ES-I3 (cell line): ENCODE data around the gene SEMA5B.

ENCODE experiments used
- H3K36me3 ChIP-seq: 2 replicates; pipeline ENCODE4 v1.6.1; 2013; ENCODE audit warnings: mild to moderate bottlenecking, low read length, control low read depth, moderate library complexity; ENCODE audit not compliant: insufficient read depth
- H3K4me1 ChIP-seq: 2 replicates; pipeline ENCODE4 v1.6.1; 2013; ENCODE audit warnings: mild to moderate bottlenecking, control low read depth, low read length; ENCODE audit not compliant: insufficient read depth
- H3K9ac ChIP-seq: 2 replicates; pipeline ENCODE4 v1.6.1; 2013; ENCODE audit warnings: low read depth, mild to moderate bottlenecking, low read length, moderate library complexity
- H3K9me3 ChIP-seq: 2 replicates; pipeline ENCODE4 v1.6.1; 2013; ENCODE audit warnings: mild to moderate bottlenecking, low read length, moderate library complexity; ENCODE audit not compliant: control insufficient read depth, insufficient read depth

Gene SEMA5B

DNA sequence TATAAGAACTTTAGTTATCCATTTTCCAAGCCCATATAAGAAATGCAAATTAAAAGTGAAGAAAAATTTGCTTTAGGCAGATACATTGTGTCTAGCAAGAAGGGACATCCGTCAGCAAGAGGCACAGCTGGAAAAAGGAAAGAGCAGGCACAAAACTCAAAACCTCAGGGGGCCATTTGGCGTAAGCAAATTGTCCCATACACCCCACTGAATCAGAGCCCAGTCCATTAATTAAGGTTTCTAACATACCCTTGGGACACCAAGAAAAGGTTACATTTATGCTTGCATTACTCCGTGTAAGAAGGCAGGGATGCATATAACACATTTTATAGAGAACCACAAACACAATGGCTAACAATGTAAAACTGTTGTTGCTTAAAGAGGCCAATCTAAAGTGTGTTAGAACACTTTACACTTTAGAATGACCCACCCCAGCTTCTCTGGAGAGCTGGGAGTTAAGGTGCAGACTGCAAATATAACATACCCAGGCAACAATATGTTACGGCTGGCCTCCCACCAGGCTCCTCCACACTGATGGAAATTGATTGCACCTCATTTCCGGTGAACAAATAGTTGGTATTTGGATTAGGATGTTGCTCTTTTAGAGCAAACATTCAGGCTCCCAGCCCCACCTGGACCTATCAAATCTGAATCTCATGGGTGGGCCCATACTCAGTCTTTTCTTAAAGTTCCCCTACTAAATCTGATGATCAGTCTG lies 23.2 kb downstream of the SEMA5B start:
- Histone ChIP-seq H3K4me1 (peaks cover 5% of the 10 kb centered on the region; the same call in 1 of the 2 replicates), H3K36me3 (no peaks in the 10 kb centered on the region), H3K9me3 (no peaks in the 10 kb centered on the region), H3K9ac (no peak overlapping the region)

DNA sequence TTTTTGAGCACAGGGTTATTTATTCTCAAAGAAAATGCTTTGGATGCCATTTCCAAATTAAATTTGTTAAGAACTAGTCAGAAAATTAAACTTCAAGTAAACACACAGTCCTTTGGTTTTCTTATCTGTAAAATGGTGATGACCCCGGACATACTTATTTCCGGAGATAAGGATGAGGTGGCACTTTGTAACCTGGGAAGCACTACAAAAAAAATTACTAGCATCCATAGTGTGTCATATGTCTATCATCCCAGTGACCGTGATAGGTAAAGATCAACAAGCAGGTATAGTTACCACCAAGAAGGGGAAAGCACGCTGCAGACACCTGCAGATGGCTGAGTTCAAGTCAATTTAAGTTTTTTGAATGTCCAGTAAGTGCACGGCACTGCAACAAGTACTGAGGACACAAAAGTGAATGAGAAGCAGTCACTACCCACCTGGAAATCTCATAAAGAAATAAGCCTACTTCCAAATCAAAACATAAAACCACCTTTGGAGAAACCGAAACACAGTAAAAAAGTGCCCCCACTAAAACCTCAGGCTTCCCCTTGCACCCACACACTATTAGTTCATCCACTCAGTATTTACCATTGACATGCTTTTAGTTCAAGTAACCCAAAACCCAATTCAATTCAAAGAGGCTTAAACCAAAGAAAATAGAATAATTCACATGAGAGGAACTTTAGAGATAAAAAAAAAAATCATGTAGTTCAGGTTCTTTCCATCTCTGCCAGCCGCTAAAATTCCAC lies 24.6 kb downstream of the SEMA5B start:
- H3K4me1 ChIP-seq = peaks cover 5% of the 10 kb centered on the region; the same call in 1 of the 2 replicates
- no peaks in the 10 kb centered on the region for H3K36me3 ChIP-seq
- H3K9me3 ChIP-seq = no peaks in the 10 kb centered on the region
- no peak overlapping the region for H3K9ac ChIP-seq

DNA sequence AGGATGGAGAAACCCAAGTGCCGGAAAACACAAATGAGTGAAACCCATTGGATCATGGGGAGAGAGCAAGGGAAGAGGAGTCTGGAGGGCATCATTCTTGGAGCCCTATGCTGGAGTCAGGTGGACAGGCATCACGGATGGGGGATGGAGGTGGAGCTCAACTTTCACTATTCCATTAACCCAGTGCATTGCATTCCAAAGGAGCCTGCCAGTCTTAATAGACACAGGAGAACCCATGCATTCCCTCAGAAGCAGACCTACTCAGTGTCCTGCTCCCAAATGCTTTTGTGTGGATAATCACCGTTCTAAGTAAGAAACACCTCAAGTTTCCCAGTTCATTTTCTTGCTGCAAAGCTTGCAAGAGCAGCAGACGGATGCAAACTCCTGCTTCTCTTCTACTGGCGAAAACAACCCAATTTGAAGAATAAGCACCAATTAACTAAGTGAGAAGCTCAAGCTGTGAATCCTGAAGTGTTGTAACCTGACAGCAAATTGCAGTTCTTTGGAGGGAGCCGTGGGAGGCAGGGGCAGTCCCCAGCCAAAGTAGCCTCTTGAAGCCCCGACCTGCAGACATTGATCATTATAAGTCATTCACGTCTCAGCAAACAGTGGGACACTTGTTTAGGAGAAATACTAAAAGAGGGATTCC lies 25.3 kb downstream of the SEMA5B start:
- Histone ChIP-seq H3K36me3 (no peaks in the 10 kb centered on the region), H3K4me1 (peaks cover 5% of the 10 kb centered on the region; the same call in 1 of the 2 replicates), H3K9ac (no peak overlapping the region), H3K9me3 (no peaks in the 10 kb centered on the region)

DNA sequence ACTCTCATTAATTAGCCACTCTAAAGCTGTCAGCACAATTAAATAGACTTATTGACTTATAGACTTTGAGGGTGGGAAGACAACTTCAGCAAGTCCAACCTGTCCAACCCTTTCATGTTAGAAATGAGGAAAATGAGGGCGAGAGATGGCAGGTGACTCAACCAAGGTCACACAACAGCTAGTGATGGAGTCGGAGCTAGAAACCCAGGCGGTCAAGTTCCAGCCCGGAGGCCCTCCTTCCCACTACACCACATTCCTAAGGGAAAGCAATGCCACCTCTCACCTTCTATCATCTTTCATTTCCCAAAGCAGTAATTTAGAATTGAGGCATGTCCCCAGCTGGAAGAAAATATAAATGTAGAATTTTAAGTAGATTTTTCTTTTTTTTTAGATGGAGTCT lies 28.7 kb downstream of the SEMA5B start:
- Histone ChIP-seq H3K9me3 (no peaks in the 10 kb centered on the region), H3K36me3 (no peaks in the 10 kb centered on the region), H3K9ac (no peak overlapping the region), H3K4me1 (peaks cover 5% of the 10 kb centered on the region; the same call in 1 of the 2 replicates)

- Histone ChIP-seq H3K9me3 (no peaks in the 10 kb centered on the region), H3K4me1 (peaks cover 9% of the 10 kb centered on the region), H3K36me3 (no peaks in the 10 kb centered on the region), H3K9ac (no peak overlapping the region)
These were observed 29.4 kb downstream of the SEMA5B start for GRCh38 chr3:122998206-122998605.

- no peaks in the 10 kb centered on the region for H3K9me3 ChIP-seq
- H3K9ac ChIP-seq = no peak overlapping the region
- H3K36me3 ChIP-seq = no peaks in the 10 kb centered on the region
- H3K4me1 ChIP-seq = peaks cover 8% of the 10 kb centered on the region
These were observed 31.5 kb downstream of the SEMA5B start for GRCh38 chr3:122996038-122996580.

DNA sequence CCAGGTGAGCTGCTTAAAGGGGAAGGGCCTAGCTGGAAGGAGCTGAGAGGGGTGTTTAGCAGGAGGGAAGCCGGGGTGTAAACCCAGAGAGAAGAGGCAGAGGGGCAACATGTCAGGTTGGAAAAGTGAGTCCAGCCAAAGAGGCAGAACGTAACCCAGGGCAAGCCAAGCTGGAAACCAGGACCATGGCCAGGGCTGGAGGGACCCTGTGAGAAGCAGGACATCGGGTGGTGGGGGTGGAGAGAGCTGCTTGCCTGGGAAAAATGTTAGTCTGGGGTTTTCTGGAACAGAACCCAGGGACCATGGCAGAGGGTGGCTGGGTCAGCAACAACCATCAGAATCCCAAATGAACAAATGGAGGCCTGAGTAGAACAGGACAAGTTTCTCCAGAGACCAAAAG lies 32.6 kb downstream of the SEMA5B start:
- H3K4me1 ChIP-seq = peaks cover 8% of the 10 kb centered on the region

GRCh38 chr3:122993124-122993978 lies 34.2 kb downstream of the SEMA5B start:
- peaks cover 13% of the 10 kb centered on the region for H3K4me1 ChIP-seq
- H3K9ac ChIP-seq = no peak overlapping the region
- H3K9me3 ChIP-seq = no peaks in the 10 kb centered on the region
- H3K36me3 ChIP-seq = no peaks in the 10 kb centered on the region

More for the DNA sequence above, 32.6 kb downstream of the SEMA5B start:
- H3K36me3 ChIP-seq = no peaks in the 10 kb centered on the region
- no peak overlapping the region for H3K9ac ChIP-seq
- no peaks in the 10 kb centered on the region for H3K9me3 ChIP-seq

DNA sequence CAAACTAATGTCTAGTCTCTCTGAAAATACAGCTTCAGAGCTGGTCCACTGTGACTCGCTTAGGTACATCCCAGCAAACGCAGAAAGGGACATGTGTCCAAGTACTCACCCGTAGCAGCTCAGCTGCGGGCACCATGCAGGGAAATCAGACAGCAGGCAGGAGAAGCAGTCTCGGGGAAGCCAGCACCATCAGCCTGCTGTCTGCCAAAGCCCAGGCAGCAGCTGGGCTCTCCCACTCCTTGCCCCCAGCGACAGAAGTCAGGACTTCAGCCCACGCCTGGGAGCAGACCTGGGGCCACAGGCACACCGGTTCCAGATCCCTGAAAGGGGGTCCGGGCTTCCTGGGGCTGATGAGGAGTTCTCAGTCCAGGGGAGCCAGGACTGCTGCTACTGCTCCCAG lies 34.9 kb downstream of the SEMA5B start:
- no peak overlapping the region for H3K9ac ChIP-seq

DNA sequence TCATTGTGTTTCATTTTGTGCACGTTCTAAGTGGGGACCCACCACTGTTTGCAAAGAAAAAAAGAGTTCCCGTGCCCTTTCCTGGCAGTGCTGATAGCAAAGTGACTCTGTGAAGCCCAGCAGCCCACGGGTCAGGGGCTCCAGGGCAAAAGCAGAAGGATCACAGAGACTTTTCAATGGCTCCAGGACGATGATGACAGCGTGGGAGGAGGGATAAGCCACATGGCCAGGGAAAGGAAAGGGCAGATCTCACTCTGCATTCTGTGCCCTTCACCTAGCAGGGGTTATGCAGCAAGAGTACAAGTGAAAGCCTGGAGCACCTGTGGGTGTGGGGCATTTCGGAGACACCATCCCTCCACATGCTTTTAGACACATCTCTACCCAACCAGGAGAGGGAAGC lies 35.4 kb downstream of the SEMA5B start:
- Histone ChIP-seq H3K9me3 (no peaks in the 10 kb centered on the region), H3K4me1 (peaks cover 25% of the 10 kb centered on the region), H3K36me3 (no peaks in the 10 kb centered on the region), H3K9ac (no peak overlapping the region)

More for the DNA sequence above, 34.9 kb downstream of the SEMA5B start:
- Histone ChIP-seq H3K36me3 (no peaks in the 10 kb centered on the region), H3K4me1 (peaks cover 20% of the 10 kb centered on the region), H3K9me3 (no peaks in the 10 kb centered on the region)

DNA sequence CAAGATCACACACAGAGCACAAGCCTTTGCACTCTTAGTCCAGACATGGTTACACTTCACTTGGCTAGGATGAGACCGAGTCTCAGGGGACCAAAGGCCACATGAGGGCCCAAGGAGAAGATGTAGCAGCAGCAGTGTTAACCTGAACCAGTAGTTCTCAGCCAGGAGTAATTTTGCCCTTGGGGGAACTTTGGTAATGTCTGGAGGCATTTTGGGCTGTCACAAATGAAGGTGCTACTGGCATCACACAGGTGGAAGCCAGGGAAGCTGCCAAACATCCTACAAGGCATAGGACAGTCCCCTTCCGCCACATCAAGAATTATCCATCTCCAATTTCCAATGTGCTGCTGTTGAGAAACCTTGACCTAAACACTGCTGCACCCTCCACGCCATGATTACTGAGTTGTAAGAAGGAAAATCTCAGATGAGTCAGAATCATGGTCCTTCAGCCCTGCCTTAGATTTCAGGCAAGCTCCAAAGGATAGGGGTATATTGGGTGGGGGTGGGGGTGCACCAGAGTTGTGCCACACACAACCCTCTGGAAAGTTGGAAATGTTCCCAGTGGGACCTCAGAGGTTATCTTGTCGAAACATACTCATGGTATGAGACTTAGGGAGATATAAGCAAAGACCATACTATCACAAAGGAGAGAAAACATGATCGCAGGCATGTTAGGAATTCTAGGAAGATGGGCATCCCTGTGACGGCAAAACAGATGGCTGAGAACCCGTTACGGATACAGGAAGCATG lies 36.2 kb downstream of the SEMA5B start:
- Histone ChIP-seq H3K36me3 (no peaks in the 10 kb centered on the region), H3K4me1 (peaks cover 30% of the 10 kb centered on the region), H3K9ac (no peak overlapping the region), H3K9me3 (no peaks in the 10 kb centered on the region)

- H3K4me1 ChIP-seq = peaks cover 39% of the 10 kb centered on the region
- no peaks in the 10 kb centered on the region for H3K36me3 ChIP-seq
- no peaks in the 10 kb centered on the region for H3K9me3 ChIP-seq
- H3K9ac ChIP-seq = no peak overlapping the region
These were observed 37.5 kb downstream of the SEMA5B start for GRCh38 chr3:122989856-122990575.

- H3K4me1 ChIP-seq = peaks cover 46% of the 10 kb centered on the region
- H3K36me3 ChIP-seq = no peaks in the 10 kb centered on the region
These were observed 39.1 kb downstream of the SEMA5B start for GRCh38 chr3:122988508-122988907.

More at GRCh38 chr3:122988508-122988907, 39.1 kb downstream of the SEMA5B start:
- no peak overlapping the region for H3K9ac ChIP-seq
- no peaks in the 10 kb centered on the region for H3K9me3 ChIP-seq
